ENCODE data around the gene IL17RE.
"Not testable (repeated sequence)": the region's sequence is repeated elsewhere in the genome, so short reads cannot be mapped to it uniquely, and the experiment has no call there.

IL17RE gene

DNA sequence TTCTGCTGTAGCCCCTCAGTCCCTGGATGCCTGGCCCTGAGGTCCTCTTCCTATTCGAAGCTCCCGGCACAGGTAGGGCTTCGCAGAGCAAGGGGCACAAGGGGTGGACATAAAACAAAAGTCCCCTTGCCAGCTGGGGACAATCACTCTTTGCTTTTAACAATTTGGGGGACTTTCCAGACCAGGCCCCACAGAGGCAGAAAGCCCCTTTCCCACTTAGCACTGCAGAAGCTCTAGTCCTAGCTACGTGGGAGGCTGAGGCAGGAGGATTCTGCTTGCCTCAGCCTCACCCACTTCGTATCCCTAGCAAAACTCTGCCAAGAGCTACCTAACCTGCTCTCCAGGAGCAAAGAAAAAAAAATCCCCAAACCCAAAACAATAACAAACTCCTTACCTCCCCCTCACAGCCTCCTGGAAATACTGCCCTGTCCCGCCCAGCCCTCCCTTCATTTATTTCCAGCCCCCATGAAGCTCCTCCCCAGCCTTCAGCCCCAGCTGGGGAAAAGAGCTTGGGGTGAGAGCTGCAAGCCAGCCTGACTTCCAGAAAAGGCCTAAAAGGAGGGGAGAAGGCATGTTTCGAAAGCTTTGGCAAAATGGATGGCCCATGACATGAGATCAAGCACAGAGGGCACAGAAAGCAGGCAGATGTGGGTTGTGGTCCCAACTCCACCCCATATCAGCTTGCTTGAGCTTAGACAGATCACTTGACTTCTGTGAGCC lies 22.7 kb upstream of the IL17RE start, which contains the start of gene CIDEC:
TSS of gene CIDEC (minus strand) at position 424 of the 720 bp plus-strand sequence. CDS start 1,767 bp downstream, outside the sequence.
- no peak for DNase-seq (ENCODE audit: low read depth)

DNA sequence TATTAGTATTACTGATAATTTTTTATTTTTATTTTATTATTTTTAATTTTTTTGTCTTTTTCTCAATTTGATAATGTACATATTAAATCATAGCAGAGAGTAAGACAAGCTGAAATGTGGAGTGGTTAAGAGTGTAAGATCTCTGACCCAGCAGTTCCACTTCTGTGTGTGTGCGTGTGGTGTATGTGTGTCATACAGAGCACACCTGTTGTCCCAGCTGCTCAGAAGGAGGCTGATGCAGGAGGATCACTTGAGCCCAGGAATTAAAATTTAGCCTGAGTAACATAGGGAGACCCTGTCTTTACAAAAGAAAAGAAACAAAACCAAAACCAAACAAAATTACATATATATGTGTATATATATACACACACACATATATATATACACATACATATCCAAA lies 21.2 kb upstream of the IL17RE start:
- no peak for DNase-seq (ENCODE audit: low read depth)

DNA sequence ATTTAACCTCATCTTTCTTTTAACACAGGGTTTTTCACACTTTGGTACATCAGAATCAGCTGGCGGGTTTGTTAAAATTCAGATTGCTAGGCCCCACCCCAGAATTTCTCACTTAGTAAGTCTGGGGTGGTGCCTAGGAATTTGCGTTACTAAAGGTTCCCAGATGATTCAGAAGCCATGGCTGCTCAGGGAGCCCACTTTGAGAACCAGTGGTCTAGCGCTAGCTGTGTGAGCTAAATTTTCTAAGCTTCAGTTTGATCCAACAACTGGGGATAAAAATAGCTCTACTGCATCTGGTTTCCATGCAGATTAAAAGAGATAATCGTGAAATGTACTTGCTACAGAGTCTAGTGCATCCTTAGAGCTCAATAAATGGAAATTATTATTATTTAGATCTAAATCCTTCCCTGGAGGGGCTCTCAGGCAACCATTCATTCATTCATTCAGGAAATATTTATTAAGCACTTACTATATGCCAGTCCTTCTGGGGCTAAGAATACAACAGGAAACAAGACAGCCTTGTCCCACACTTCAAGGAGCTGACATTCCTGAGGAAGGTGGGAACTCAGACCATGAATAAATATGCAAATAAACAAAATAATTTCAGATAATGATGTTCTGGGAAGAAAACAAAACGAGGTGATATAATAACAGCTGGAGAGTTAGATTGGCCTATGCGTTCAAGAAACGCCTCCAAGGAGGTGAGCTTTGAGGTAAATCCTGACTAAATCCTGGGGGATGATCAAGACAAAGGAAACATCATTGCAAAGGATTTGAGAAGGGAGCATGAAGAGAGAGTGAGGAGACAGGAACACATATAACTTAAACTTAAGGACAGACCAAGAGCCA lies 18.7 kb upstream of the IL17RE start:
- no peak for DNase-seq (ENCODE audit: low read depth)

DNA sequence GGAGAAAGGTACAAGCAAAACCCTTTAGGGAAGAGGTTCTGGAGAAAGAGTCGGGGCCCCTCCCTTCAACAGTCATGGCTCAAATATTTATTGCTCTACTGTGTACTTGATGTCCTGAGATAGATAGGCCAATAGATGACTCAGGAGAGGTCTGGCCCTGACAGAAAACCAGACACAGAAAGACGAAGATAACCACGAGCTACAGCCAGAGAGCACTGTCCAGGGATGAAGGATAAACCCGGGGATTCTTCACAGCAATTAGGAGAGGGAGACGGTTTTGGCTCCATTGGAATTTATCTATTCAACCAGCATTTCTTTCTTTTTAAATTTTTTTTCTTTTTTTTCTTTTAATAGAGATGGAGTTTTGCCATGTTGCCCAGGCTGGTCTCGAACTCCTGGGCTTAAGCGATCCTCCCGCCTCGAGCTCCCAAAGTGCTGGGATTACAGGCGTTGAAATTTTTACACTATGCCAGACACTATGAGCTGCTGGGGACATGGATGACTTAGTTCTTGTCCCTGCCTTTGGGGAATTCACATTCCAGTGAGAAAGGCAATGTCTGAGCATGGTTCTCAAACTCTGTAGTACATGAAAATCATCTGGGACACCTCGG lies 18.0 kb upstream of the IL17RE start:
- peak; percentile 65 for DNase-seq (ENCODE audit: low read depth)

DNA sequence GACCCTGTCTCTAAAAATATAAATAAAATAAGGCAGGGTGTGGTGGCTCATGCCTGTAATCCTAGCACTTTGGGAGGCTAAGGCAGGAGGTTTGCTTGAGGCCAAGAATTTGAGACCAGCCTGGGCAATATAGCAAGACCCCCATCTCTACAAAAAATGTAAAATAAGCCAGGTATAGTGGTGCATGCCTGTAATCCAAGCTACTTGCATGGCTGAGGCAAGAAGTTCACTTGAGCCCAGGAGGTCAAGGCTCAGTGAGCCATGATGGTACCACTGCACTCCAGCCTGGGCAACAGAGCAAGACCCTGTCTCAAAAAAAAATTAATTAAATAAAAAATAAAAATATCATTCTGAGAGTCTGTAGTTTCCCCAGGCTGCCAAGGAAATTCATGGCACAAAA lies 16.3 kb upstream of the IL17RE start:
- DNase-seq (ENCODE audit: low read depth) = no peak

DNA sequence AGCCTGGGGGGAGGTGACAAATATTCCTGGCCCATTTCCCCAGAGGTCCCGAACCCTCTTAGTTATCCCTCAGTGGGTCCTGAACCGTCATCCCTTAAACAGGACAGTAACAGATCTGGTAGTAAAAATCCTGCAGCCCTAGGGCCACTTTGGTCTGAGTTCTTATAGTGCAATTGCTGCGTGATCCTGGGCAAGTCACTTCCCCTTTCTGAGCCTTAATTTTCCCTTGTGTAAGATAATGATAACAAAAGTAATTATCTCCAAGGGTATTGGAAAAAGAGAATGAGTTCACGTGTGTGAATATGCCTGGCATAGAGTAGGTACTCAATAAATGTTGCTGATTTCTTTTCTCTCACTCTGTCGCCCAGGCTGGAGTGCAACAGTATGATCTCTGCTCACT lies 15.2 kb upstream of the IL17RE start:
- no peak for DNase-seq (ENCODE audit: low read depth)

DNA sequence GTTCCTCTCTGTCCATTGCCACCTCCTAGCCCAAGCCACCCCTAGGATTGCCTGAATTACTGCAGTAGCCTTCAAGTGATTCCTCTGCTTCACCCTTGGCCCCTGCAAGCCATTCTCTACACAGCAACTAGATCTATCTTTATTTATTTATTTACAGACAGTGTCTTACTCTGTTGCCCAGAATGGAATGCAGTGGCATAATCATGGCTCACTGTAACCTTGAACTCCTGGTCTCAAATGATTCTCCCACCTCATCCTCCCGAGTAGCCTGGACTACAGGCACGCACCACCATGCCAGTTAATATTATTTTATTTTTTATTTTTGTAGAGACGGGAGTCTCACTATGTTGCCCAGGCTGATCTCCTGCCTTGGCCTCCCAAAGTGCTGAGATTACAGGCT lies 14.1 kb upstream of the IL17RE start:
- no peak for DNase-seq (ENCODE audit: low read depth)

DNA sequence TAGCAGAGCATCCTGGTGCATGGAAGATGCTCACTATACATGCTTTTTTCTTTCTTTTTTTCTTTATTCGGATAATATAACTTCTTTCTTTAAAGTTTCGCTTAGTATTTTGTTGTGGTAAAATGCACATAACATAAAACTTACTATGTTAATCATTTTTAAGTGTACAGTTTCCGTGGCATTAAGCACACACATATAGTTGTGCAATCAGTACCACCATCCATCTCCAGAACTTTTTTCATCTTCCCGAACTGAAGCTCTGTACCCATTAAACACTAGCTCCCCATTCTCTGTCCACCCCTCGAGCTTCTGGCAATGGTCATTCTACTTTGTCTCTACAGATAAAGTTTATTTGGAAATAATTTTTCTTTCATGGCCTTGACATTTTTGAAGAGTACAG lies 13.2 kb upstream of the IL17RE start:
- no peak for DNase-seq (ENCODE audit: low read depth)

DNA sequence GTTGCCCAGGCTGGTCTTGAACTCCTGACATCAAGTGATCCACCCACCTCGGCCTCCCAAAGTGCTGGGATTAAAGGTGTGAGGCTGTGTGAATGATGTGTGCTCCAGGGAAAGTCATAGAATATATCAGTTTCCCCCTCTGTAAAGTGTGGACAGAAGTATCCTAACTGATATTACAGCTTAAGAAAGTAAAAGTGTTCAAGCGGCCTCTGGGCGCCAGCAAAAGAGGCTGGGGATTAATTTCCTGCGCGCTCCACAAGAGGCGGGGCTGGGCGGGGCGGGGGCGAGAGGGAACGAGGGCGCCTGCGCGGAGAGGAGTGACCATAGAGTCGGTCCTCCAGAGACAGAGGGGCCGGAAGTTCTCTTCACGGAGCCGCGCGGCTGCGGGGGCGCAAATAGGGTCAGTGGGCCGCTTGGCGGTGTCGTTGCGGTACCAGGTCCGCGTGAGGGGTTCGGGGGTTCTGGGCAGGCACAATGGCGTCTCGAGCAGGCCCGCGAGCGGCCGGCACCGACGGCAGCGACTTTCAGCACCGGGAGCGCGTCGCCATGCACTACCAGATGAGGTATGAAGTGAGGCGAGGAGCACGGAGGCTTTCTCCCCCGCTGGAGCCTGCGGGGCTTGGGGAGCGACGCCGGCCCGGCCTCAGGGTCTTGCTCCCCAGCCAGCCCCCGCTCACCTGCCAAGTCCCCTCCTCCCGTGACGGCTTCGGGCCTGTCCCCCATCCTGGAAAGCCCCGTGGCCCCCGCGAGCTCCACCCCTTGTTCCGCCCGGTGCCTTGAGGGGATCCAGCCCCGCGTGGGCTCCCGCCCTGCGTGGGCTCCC lies 12.2 kb upstream of the IL17RE start, which contains the start of gene JAGN1:
TSS of gene JAGN1 (plus strand) at position 362 of the 823 bp plus-strand sequence. CDS start at position 475, 113 bp downstream.
- peak; percentile 80 for DNase-seq (ENCODE audit: low read depth)

DNA sequence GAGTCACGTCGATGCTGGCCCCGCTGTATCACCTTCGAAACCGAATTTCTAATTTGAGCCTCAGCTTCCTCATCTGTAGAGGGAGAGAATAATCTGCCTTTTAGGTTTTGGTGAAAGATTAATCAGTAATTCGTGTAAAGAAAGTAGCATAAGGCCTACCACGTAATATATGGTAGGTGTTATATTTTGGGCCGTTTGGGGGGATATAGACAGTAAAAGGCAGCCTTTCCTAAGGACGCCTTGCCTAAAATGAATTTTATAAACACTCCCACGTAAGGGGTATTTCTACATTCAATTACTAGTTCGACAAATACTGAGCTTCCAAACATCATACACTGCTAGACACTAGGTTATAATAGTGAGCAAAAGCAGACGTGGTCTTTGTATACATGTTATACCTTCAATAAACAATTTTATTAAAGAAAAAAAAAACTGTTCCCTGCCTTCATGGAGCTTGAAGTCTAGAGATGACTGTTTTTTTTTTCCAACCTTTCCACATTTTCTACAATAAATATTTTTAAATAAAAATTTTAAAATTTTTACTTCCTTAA lies 11.5 kb upstream of the IL17RE start:
- no peak for DNase-seq (ENCODE audit: low read depth)

DNA sequence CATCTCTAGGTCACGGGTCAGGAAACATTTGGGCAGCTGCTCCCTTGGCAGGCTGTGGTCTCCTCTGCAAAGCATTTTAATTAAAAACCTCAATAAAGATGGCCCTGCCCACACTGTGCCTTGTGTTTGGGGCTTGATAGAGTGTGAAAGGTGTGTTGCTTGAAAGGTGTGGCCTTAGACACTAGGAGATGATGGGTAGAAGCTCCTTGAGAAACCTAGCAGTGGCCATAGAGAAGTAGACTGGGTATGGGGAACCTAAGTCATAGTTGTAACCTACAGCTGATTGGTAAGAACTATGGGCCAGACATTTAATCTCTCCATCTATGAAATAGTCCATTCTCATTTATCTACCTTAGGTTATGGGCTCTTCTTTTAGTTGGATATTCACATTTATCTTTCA lies 8.9 kb upstream of the IL17RE start:
- no peak for DNase-seq (ENCODE audit: low read depth)

DNA sequence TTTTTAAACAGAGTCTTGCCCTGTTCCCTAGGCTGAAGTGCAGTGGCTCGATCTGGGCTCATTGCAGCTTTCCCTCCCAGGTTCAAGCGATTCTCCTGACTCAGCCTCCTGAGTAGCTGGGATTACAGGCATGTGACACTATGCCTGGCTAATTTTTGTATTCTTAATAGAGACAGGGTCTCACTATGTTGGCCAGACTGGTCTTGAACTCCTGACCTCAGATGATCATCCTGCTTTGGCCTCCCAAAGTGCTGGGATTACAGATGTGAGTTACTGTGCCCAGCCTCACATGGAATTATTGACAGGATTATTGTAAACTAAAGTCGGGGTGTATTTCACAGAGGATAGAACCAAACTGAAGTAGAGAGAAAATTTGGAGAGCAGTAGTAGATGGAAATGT lies 6.9 kb upstream of the IL17RE start:
- not testable (repeated sequence) for DNase-seq (ENCODE audit: low read depth)

DNA sequence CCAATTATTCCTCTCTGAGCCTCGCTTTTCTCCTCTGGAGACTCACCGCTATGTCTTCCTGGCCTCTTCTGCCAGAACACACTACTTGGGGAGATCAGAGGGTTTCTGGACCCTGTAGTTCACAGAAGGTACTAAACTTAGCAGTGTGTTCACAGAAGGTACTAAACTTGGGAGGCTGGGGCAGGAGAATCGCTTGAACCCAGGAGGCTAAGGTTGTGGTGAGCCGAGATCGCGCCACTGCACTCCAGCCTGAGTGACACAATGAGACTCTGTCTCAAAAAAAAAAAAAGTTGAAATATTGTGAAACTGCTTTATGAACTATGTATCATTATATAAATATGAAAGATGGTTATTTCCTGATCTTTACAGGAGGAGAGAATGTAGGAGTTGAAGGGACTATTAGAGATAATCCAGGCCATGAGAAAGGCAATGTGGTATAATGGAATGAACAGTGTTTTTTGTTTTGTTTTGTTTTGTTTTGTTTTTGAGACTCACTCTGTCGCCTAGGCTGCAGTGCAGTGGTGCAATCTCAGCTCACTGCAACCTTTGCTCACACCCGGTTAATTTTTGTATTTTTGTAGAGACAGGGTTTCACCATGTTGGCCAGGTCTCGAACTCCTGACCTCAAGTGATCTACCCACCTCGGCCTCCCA lies 5.8 kb upstream of the IL17RE start:
- DNase-seq (ENCODE audit: low read depth) = not testable (repeated sequence)

DNA sequence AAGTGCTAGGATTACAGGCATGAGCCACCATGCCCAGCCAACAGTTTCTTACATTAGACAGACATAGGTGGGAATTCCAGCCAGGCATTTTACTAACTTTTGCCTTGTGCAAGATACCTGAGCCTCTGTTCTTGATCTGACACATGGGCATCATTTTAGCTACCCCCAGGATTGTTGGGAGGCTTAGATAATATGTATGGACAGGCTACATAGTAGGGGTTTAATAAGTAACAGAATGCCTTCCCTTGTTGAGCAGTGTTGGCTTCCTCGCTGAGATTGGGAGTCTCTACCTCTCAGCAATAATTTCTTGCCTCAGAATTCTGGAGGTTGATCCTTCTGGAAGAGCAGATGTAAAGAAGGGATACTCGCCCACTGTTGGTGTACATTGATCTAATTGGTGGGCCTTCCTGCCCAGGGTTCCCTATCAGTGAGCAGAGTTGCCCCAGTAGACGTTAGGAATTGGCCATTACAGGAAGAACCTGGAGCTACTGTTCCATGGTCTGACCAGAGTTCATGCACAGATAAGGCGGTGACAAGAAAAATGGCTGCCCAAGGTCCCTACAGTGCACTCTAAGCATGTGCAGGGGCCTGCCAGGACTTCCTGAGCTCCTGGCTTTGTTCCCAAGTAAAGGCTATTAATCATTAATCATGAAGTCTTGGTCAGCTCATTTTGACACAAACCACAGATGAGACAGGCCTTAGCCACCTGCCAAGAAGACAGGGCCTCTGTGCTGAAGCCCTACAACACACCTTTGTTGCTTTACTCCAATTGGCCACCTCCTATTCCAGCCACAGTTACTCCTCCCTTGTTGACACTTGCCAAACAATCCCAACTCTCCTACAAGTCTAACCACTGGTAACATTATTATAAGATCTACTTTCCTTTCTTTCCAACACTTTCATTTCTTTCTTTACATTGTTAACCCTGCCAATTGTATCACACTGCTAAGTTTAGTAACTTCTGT lies 5.0 kb upstream of the IL17RE start:
- DNase-seq (ENCODE audit: low read depth) = no peak

DNA sequence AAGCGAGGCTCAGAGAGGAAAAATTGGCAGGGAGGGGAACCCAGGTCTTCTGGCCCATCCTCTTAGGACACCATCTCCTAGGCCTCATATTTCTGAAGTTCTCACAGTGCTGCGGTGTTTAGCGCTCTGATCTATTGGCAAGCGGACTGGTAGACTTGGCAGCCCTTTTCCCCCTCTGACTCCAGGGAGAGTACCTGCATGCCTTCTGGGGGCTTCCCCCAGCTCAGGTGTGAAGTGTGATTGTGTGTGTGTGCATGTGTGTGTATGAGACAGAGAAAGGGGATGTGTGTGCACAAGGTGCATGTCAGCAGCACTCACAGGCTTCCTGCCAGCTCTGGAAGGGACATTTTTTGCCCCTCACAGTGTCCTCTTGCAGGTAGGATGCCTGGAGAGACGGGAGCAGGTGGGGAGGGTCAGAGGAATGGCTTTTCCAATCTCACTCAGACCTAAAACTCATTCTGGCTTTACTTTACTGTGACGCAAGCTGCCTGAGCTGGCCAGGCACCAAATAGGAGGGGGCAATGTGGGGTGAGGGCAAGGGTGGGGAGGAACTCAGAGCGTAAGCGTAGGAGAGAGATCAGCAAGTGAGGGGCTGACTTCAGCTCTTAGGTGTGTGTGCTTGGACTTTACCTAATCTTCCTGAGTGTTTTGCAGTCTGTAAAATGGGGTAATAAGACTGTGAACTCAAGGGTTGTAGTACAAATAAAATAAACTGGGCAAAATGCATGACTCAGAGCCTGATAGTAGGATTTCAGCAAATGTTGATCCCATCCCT lies 4.0 kb upstream of the IL17RE start:
- DNase-seq (ENCODE audit: low read depth) = no peak

DNA sequence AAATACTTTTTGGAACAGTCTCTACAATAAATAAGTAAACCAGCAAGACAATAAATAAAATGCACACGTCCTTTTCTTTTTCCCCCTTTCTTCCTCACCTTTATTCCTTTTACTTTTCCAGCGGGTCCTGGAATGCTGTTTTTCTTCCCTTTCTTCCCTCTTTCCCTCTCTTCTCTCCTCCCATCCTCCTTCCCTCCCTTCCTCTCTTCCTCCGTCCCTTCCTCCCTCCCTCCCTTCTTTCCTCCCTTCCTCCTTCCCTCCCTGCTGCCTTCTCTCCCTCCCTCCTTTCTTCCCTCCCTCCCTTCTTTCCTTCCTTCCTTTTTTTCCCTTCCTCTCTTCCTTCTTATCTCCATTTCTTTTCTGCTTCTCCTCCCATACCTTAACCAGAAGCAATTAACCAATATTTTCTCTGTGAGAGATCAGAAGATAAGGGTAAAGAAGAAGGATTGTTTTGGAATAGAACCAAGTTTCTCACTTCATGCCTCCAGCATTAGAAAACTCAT lies 3.3 kb upstream of the IL17RE start:
- DNase-seq (ENCODE audit: low read depth) = no peak

DNA sequence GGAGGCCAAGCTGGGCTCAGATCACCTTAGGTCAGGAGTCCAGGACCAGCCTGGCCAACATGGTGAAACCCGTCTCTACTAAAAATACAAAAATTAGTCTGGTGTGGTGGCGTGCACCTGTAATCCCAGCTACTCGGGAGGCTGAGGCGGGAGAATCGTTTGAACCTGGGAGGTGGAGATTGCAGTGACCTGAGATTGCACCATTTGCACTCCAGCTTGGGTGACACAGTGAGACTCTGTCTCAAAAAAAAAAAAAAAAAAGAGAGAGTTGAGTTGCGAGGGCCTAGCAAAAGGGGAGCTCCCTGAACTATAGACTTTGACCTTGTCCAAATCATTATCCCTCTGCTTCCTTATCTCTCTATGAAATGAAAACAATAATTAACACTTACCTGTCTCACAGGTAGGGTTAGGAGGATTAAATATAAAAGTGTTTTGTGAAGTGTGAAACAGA lies 1.7 kb upstream of the IL17RE start:
- not testable (repeated sequence) for DNase-seq (ENCODE audit: low read depth)

DNA sequence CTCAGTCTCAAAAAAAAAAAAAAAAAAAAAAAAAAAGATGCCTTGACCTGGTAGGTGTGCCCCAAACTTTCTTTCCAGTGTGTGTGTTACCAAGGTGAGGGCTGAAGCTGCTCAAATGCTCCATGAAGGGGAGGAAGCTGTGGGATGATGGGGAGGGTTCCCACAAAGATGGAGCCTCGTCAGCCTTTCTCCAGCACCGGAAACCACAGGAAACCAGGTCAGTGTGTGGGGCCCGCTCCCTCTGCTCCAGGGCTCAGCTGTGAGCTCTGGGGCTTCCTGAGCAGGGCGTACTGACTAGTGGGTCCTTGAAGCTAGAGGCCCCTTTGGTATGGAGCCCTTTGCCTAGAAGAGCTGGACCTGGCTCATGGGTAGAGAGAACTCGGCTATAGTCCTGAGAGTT lies 681 bp upstream of the IL17RE start:
- no peak for DNase-seq (ENCODE audit: low read depth)

DNA sequence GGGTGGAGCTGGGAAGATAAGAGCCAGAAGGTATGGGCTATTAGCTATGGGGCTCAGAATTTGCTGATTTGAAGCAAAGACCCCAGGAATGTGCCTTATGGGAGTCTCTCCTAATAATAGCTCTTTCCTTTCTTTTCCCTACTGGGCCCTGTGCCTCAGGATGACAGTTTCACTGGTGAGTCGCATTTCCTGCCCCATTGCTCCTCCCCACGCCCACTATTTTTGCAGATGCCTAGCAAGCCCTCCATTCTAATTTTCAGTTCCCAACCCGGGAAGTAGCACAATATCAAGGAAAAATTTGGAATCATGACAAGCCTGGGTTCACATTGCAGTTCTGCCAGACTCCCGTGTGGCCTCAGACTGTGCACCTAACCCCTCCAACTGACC lies 583 bp downstream of the IL17RE start:
- DNase-seq (ENCODE audit: low read depth) = no peak

Measured in HS-27A (cell line).